Spleen (tissue), 7 donors: ENCODE data around the gene ZNF35.

Experiments
- CTCF ChIP-seq, 11 experiments: fragments of 200-600 bp in 7 of 11; fragments of 450-650 bp in 4 of 11; sonication (generic) in 4 of 11; IDR thresholded peaks in 8 of 11; conservative IDR thresholded peaks in 3 of 11; 1 replicate in 7 of 11; 2 replicates in 4 of 11; pipeline versions ENCODE4 v1.4.0 to v1.8.0; 2016 to 2021; ENCODE audit warnings: antibody characterized with exemption in 11 of 11, inconsistent platforms in 4 of 11, mild to moderate bottlenecking in 1 of 11
- POLR2AphosphoS5 ChIP-seq, 3 donors: sonication (generic); formaldehyde crosslinking; IDR thresholded peaks; one replicate each; pipeline ENCODE4 v1.5.1; 2017; ENCODE audit warnings: antibody characterized with exemption in 3 of 3
- donor health status: DM: no; HTN: no; CAD: no; lungs with moderate emphysema.
- donor health status: DM: no; HTN: no; CAD: no.
- donor health status: DM: no; HTN: no; CAD: no.

- TF ChIP-seq CTCF (IDR thresholded peaks at IDR 0.05 in 8 of 11, conservative IDR thresholded peaks at IDR 0.05 in 3 of 11) = no peak
- no peak for TF ChIP-seq POLR2AphosphoS5 (IDR thresholded peaks at IDR 0.05)
Measured at GRCh38 chr3:44654039-44654438, 5.5 kb downstream of the ZNF35 start.
